Endometrial microvascular endothelial cells (primary cell): ENCODE measurements around the gene FLT3. TPM values are rescaled to one million over a fixed set of nuclear protein-coding genes. Genes with fewer than 3 reads are reported as not detected.
"Not testable (repeated sequence)": the region's sequence is repeated elsewhere in the genome, so short reads cannot be mapped to it uniquely, and the experiment has no call there.

Source experiments
- in situ Hi-C: cut with HindIII; loops from 2 replicates; pipeline ENCODE4 v1.10.0; 2017; ENCODE audit warnings: low sequenced_read_pairs, low pct_unique_long_range_greater_than_20kb; ENCODE audit errors: inconsistent ontology term
- total RNA-seq: library from RNA; depleted of rRNA; stranded (reverse); fragments of >200 nt; gene quantifications from one replicate; pipeline ENCODE4 v1.2.3, GENCODE V29; 2015; ENCODE audit errors: inconsistent ontology term

Gene FLT3
- total RNA-seq, 1 donor from 2014 or later = not detected

GRCh38 chr13:27967203-27967735 lies 133.1 kb downstream of the FLT3 start:
- in situ Hi-C loops = no loop called here

DNA sequence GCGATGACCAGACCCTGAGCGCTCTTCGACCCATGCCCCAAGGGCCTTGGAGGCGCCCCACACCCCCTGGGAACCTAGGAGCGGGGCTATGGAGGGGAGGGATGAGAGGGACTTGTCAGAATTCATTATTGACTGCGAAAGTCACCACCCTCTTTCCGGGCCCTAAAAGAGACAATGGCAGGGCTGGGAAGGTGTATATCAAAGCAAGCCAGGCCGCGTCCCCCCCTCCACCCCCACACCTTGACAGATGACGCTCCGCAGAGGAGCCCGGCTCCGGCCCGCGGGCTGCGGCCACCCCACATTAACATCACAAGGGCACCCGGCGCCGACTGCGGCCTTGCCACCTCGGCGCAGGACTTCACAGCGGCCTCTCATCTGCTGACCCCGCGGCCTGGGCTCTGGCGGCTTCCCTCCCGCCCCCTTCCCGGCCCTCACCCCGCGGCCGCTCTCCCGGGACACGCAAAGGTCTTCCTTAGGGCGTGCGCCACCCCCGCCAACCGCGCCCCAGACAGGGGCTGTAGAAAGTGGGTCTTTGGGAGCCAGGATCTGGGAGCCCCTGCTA lies 133.7 kb downstream of the FLT3 start:
- in situ Hi-C loops = no loop called here

DNA sequence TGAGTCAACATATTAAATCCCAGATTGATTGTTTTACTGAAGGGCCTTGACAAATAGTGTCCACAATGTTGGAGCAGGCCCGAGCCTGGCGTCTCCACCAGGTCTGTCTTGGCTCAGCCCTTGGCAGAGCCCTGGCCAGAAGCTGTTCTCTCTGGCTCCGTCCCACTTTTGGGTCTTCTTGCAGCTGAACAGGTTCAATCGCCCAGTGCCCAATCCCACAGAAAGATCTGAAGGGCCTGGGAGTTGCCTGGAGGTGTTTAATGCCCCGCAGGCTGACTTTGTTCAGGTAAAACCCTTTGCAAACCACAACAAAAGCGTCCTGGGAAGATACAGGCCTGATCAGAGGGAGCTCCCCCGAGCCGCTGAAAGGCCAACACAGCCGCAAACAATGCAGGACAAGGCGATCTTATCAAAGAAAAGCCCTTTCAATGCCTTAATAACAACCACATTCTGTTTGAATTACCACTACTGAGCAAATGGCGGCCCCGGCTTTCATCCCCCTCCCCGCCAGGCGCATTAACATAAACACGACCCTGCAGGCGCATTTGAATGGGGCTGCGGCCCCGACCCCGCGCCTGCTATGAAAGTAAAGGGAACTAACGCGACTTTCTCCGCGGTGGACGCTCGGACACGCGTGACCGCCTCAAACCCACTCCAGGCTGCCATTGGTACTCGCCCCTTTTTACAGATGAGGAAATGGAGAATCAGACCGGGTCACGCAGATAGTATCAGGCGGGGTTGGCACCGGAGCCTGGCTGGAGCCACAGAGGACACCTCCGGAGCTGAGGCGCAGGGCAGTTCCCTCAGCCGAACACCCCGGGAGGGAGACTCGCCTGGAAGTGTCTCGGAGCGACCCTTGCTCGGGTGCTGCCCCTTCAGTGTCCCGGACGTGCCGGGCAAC lies 134.4 kb downstream of the FLT3 start:
- in situ Hi-C loops = no loop called here

DNA sequence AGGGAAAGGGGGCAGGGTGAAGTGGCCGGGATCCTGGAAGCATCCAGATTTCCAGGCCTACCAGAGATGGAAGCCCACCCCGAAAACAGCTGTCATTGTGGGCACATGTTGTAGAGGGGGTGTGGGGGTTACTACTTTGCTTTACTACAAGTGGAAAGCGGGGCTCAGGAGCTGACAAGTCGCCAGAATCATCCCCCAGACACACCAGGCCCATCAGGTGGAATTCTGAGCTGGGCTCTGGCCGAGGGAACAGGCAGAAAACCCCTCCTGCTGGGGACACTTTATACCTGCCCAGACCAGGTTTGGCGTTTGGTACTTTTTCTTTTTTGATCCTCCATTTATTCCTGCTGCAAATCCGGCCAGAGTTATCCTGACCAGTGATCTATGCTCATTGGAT lies 135.0 kb downstream of the FLT3 start:
- in situ Hi-C loops = no loop called here

DNA sequence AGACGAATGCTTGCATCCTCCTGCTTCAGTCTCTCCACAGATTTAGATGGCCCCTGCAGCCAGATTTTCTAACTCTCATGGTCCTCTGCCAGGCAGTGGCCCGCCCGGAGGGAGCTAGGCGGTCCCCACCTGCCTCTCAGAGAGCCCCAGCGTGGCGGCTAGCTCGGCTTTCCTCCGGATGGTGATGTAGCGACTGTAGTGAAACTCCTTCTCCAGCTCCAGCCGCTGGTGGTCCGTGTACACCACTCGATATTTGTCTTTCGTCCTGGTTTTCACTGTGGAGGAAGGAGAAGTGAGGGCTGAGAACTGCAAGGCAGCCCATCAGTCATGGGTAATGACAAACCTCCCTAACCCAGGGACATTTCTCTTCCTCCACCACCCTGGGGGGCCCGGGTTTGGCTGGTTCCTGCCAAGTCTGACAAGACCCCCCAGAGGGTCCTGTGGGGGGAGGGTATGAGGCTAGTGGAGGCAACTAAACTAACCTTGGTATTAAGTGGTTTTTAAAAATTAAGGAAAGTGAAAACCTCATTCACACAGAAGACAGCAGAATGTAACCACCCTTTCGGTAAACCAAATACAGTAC lies 135.5 kb downstream of the FLT3 start:
- in situ Hi-C loops = no loop called here

DNA sequence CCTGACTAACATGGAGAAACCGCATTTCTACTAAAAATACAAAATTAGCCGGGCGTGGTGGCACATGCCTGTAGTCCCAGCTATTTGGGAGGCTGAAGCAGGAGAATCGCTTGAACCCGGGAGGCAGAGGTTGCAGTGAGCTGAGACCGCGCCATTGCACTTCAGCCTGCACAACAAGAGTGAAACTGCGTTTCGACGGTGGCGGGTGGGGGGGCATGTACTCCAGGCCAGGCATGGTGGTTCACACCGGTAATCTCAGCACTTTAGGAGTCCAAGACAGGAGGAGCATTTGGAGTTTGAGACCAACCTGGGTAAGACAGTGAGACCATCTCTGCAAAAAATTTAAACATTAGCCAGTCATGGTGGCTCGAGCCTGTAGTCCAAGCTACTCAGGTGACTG lies 136.2 kb downstream of the FLT3 start:
- in situ Hi-C loops = not testable (repeated sequence)

GRCh38 chr13:27963491-27963890 lies 136.9 kb downstream of the FLT3 start:
- in situ Hi-C loops = no loop called here

GRCh38 chr13:27962982-27963381 lies 137.4 kb downstream of the FLT3 start:
- in situ Hi-C loops = no loop called here

- in situ Hi-C loops = no loop called here
Observed at GRCh38 chr13:27962128-27962841, 138.1 kb downstream of the FLT3 start.

DNA sequence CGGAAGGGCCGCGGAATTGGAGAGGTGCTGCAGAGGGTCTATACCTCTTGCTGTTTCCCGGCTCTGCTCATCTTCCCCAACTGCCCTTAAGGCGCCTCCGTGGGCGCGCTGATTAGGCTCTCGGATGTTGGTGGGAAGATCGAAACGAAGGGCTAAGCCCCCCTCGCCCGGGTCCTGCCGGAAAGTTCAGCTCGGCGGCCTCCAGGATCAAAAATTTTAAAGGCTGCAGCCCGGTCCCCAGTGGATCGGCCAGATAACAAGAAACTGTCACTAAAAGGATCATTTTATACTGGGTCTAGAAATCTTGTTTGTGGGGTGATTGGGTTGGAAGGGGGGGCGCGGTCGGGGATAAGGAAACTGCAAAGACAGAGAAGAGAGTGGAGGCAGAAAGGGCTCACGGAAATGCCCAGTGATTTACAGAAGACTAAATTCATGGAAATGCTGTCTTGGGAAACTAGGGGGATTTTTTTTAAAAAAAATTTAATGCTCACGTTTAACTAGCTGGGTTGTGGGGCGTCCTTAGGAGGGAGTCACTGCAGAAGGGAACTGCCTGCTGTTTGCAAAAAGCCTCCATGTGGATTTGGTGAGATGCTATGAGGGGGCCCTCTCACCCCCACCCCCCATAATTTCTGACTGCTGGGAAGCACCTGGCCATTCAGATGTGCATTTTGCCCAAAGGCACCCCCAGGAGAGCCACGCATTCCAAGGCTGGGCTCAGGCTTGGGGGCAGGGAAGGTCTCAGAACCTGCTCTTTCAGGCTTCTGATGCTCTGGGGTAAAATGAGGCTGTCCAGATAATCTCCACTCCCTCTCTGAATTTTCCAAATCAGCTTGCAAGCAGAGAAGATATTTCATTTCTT lies 138.9 kb downstream of the FLT3 start:
- in situ Hi-C loops = no loop called here

GRCh38 chr13:27960362-27961226 lies 139.8 kb downstream of the FLT3 start:
- in situ Hi-C loops = no loop called here

DNA sequence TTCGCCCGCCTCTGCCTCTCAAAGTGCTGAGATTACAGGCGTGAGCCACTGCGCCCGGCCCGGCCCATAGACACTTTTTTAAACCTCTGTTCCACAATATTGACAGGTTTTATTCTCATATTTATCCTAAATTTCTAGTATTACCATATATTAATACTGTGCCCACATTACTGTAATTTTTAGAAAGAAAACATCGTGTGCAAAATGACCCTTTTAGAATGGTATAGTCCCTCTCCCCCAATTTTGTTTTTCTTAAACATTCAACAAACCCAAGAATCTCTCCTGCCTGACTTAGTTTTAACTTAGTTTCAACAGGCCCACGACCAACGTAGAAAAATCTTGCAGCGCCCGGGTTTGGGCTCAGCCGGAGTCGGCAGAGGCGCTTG lies 140.4 kb downstream of the FLT3 start:
- in situ Hi-C loops = no loop called here

DNA sequence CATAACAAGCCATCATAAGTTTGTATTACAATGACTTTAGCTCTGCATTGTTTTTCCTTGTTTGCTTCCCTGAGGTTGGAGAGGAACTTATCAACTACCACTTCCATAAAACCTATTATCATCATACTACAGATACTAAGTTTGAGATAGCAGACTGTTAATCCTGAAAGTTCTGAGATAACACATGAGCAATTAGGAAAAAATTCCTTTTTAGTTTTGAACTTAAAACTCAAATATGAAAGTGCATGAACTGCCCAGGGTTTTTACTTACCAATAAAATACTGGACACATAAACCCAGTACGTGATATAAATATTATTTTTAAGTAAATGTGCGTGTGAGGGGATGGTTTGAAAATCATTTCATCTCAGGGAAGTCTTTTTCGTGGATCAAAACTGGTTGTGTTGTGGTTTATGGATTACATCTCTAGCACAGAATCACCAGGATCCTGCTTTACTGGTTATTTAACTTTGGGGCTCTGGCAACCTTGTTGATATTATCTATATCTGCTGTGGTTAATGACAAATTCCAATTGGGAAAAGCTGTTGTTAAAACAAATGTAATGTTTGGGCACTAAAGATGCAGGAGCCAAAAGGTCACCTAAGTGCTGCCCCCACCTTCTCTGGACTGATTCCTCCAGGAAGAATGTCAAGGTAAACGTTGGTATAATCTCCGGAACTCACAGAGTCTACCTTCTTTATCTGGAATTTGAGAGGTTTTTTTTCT lies 143.6 kb downstream of the FLT3 start:
- in situ Hi-C loops = no loop called here

- in situ Hi-C loops = no loop called here
Observed at GRCh38 chr13:27955014-27955591, 145.3 kb downstream of the FLT3 start.

- in situ Hi-C loops = no loop called here
Observed at GRCh38 chr13:27954406-27954851, 145.9 kb downstream of the FLT3 start.

DNA sequence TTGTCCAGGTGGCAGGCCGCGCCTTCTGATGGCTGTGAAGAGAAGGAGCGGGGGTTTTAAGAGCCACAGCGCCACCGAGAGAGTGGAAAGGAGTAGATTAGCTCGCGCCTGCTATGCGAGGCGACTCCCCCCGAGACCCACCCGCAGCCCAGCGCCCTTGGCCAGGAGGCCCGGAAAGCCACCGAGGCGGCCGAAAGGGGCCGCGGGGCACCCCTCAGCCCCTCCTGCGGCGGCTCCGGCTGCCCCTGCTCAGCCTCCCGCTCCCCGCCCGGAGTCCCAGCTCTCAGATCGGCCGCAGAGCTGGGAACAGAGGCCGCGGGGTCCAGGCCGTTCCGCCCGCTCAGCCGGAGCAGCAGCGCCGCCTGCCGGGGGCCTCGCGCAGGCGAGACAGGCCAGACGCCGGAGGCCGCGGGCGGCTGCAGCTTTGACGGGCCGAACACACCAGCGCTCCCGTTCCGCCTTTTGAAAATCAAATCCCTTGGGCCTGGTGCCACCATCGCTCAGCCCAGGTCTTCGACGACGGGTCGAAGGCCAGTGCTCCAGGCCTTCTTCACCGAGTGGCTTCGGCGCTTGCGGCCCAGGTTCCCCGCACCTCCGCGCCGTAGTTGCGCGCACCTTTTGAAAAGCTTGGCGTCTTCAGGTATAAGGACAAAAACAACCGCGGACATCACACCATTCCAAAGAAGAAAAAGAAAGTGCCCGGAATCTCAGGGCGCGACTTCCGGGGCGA lies 146.5 kb downstream of the FLT3 start:
- in situ Hi-C loops = no loop called here
